ENCODE results near the gene OR2A5.
"Not testable (repeated sequence)": the region's sequence is repeated elsewhere in the genome, so short reads cannot be mapped to it uniquely, and the experiment has no call there.

Gene OR2A5

GRCh38 chr7:144036302-144036885 lies 12.4 kb upstream of the OR2A5 start:
- no peak for DNase-seq

- no peak for DNase-seq
Observed at GRCh38 chr7:144037414-144038035, 11.2 kb upstream of the OR2A5 start.

GRCh38 chr7:144038887-144039286 lies 9.9 kb upstream of the OR2A5 start:
- no peak for DNase-seq

- no peak for DNase-seq
Observed at GRCh38 chr7:144049491-144049890, 743 bp downstream of the OR2A5 start.

- DNase-seq, result no peak
Observed at GRCh38 chr7:144050093-144050492, 1.3 kb downstream of the OR2A5 start.

GRCh38 chr7:144050884-144051283 lies 2.1 kb downstream of the OR2A5 start:
- not testable (repeated sequence) for DNase-seq

GRCh38 chr7:144057954-144058353 lies 9.2 kb downstream of the OR2A5 start:
- no peak for DNase-seq

DNA sequence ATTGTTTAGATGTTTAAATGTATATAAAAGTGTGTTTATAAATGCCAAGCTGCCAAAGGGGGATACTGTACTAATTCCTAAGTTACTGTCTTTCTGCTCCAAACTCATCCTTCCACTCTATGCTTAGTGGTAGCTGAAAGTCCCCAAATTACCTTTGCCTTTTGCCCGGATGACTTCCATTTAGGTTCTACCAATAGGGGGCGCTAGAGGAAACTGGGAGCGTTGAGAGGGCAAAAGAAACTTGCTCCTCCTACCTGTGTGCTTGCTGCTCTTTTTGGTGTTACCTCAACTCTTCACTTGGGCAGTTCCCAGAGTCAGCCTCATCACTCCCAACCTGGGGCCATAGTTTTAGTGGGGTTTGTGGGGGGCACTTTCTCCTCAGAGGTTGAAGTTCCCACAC lies 15.0 kb downstream of the OR2A5 start:
- no peak for DNase-seq

DNA sequence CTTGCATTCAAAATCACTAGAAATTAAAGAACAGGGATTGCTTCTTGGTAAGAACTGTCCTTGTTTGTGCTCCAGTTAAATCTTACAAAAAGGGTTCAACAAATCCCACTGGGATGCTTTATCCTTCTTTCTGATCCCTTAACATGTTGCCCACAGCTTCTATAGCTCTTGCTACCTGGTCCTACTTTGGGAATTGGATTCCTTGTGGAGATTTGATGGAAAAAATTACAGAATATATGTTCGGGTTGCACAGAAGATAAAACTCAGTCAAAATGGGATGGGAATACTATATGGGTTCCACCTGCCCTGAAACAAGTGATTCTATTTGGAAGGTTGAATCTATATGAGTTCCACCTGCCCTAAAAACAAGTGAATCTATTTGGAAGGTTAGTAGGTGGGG lies 20.8 kb downstream of the OR2A5 start, which contains the start of gene OR2A25:
Gene OR2A25 (plus strand): TSS at position 301 of the 400 bp plus-strand sequence. CDS start 4,409 bp downstream, outside the sequence.
- DNase-seq, result no peak

GRCh38 chr7:144069953-144070352 lies 21.2 kb downstream of the OR2A5 start:
- no peak for DNase-seq

DNA sequence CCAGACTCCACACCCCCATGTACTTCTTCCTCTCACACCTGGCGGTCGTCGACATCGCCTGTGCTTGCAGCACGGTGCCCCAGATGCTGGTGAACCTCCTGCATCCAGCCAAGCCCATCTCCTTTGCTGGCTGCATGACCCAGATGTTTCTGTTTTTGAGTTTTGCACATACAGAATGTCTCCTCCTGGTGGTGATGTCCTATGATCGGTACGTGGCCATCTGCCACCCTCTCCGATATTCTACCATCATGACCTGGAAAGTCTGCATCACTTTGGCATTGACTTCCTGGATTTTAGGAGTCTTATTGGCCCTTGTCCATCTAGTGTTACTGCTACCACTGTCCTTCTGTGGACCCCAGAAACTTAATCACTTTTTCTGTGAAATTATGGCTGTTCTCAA lies 25.6 kb downstream of the OR2A5 start:
- DNase-seq, result no peak

DNA sequence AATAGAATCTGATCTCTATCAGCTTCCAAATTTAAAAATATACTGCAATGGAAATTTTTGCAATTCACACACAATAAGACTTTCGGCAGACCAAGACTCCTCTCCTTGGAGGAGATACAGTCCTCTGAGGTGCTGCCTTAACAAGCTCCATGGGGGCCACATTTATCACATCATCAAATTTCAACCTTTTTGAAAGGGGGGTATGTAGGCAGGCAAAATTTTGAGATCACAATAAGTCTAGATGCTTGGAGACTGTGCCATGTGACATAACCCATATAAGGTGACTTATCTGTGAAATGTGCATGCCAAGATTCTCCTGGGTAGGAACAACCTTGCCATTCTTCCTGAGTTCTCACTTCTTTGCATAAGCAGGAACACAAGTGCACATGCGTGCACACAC lies 37.2 kb downstream of the OR2A5 start, which contains the start of gene OR2A12:
Gene OR2A12 (plus strand): TSS at position 301 of the 400 bp plus-strand sequence. CDS start 8,830 bp downstream, outside the sequence.
- DNase-seq, result no peak

DNA sequence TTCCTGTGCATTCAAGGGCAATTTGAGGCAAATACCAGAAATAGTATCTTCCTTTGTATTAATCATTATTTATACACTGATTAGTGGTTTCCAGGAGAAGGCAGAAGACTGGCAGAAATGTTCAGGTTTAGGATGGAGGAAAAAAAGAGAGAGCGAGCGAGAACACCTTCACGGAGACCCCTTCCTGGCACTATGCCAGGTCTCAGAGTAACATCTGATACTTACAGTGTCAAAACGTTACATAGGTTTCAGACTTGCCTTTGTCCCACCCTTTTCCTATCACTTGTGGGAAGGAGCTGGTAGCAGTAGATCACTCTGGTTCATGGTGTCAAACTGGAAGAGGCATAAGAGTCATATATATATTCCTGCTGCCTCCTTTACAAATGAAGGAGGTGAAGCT lies 38.0 kb downstream of the OR2A5 start:
- no peak for DNase-seq

- no peak for DNase-seq
Observed at GRCh38 chr7:144087230-144087629, 38.5 kb downstream of the OR2A5 start.

- DNase-seq, result no peak
Observed at GRCh38 chr7:144090667-144091066, 41.9 kb downstream of the OR2A5 start.

- DNase-seq, result no peak
Observed at GRCh38 chr7:144098776-144099175, 50.0 kb downstream of the OR2A5 start.

- no peak for DNase-seq
Observed at GRCh38 chr7:144100607-144101006, 51.9 kb downstream of the OR2A5 start.

GRCh38 chr7:144102041-144102440 lies 53.3 kb downstream of the OR2A5 start:
- DNase-seq, result no peak

GRCh38 chr7:144105211-144105610 lies 56.5 kb downstream of the OR2A5 start:
- DNase-seq, result no peak
